ENCODE data around the gene SPATA32.

SPATA32 gene

DNA sequence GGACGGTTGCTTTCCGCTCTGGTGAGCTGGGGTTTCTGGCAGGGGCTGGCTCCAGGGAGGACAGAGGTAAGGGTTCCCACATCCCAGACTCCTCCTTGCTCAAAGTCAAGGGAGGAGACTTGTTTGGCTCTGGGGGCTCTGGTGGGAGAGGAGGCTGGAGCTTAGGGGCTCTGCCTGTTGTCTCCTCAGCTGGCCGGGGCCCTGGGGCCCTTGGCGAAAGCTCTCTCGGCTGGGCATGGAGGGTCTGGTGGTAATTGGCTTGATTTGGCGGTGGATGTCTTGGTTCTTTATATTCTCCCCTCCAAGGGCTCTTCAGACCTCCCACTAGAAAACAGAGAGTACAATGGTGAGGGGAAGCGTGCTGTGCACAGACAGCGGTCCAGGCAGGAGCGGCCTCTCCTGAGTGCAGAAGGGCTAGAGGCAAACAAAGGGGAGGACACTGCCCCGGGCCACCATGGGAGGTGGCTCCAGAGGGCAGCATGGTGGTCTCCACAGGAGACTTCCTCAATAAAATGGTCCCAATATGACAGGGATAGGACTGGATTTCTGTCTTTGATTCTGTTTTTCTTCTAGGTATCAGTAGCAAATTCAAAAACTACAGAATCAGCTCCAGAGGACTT lies 5.7 kb upstream of the SPATA32 start:
- WGBS: 91% methylated on average over 7 of the region's 10 CpGs
- no peak overlapping the region for H3K9ac ChIP-seq (ENCODE audit: low read depth, low read length)
- no peaks in the 10 kb centered on the region; the same call in 1 of the 2 replicates for H3K4me1 ChIP-seq (ENCODE audit: insufficient read depth, low read length)
- no peak overlapping the region for H3K4me3 ChIP-seq (ENCODE audit: low read length)
- H3K27ac ChIP-seq (ENCODE audit: low read depth, low read length): no peak overlapping the region
- H3K9me3 ChIP-seq (ENCODE audit: insufficient read depth, low read depth, low read length): no peaks in the 10 kb centered on the region
- peaks cover 72% of the 10 kb centered on the region for H3K36me3 ChIP-seq (ENCODE audit: insufficient read depth, low read length)
- H3K27me3 ChIP-seq (ENCODE audit: insufficient read depth, low read length): no peaks in the 10 kb centered on the region

DNA sequence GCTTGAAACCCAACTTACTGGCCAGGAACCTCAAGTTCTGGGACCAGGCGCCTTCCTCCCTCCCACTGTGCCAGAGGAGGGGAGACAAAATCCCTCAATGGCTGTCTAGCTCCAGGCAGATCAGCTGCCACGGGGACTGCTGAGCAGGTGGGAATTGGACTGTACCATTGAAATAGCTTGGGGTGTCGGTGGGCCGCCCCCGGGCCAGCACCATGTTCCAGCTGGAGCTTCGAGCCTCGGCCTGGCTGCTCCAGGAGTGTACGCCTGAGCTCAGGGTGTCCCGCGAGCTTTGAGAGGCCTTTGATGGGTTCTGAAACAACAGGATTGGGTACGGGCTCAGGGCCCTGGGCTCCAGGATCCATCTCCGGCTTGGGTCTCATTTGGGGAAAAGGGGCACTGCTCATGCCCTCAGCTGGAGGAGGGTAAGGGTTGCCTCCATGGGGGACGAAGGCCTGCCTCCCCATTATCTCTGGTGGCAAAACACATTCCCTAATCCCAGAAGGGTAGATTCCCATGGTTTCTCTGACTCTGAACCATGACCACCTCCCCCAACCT lies 4.6 kb upstream of the SPATA32 start:
- H3K9me3 ChIP-seq (ENCODE audit: insufficient read depth, low read depth, low read length): no peaks in the 10 kb centered on the region
- H3K4me3 ChIP-seq (ENCODE audit: low read length): no peak overlapping the region
- no peak overlapping the region for H3K27ac ChIP-seq (ENCODE audit: low read depth, low read length)
- H3K27me3 ChIP-seq (ENCODE audit: insufficient read depth, low read length): peaks cover 2% of the 10 kb centered on the region; the same call in 1 of the 2 replicates
- peaks cover 69% of the 10 kb centered on the region for H3K36me3 ChIP-seq (ENCODE audit: insufficient read depth, low read length)
- no peak overlapping the region for H3K9ac ChIP-seq (ENCODE audit: low read depth, low read length)
- 94% methylated on average over 13 of the region's 13 CpGs for WGBS
- peaks cover 2% of the 10 kb centered on the region for H3K4me1 ChIP-seq (ENCODE audit: insufficient read depth, low read length)

DNA sequence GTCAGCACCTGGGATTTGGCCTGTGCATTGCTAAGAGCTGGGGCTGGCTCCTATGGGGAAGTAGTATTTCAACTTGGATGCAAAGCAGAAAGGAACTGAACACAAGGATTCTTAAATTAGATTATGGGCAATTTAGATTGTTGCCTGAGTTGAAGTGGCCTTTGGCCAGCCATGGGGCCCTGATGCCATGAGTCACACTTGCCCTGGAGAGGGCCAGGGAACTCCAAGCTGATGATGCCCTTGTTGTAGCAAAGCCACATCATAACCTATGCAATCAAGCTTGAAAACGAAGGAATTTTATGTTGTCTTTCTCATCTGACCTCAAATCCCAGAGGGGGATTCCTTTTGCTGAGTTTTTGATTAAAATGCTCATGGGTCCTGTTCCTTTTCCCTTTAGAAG lies 3.9 kb upstream of the SPATA32 start:
- peaks cover 8% of the 10 kb centered on the region; the same call in 1 of the 2 replicates for H3K27me3 ChIP-seq (ENCODE audit: insufficient read depth, low read length)
- peaks cover 67% of the 10 kb centered on the region for H3K36me3 ChIP-seq (ENCODE audit: insufficient read depth, low read length)
- no peak overlapping the region for H3K4me3 ChIP-seq (ENCODE audit: low read length)
- 78% methylated on average over 1 of the region's 1 CpG for WGBS
- H3K27ac ChIP-seq (ENCODE audit: low read depth, low read length): no peak overlapping the region
- H3K4me1 ChIP-seq (ENCODE audit: insufficient read depth, low read length): peaks cover 5% of the 10 kb centered on the region
- H3K9me3 ChIP-seq (ENCODE audit: insufficient read depth, low read depth, low read length): no peaks in the 10 kb centered on the region
- H3K9ac ChIP-seq (ENCODE audit: low read depth, low read length): no peak overlapping the region

DNA sequence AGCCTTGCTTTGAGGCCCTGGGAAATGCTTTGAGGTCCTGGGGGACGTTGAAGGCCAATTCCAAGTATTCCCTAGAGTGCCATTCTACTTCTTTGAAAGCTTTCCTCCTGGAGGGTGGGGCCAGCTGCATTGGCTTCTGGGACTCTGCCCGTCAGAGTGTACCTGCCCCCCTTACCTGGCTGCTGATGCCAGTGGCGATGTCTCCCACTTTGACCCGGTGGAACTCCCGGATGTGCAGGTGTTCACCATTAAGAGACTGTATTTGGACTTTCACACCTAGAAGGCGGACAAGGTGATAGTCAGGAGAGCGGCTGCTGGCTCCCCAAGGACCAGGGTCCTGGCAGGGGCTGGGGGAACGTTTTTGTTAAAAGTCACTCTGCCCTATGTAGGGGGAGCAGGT lies 3.1 kb upstream of the SPATA32 start:
- 89% methylated on average over 8 of the region's 8 CpGs for WGBS
- H3K9me3 ChIP-seq (ENCODE audit: insufficient read depth, low read depth, low read length): no peaks in the 10 kb centered on the region
- peaks cover 8% of the 10 kb centered on the region; the same call in 1 of the 2 replicates for H3K27me3 ChIP-seq (ENCODE audit: insufficient read depth, low read length)
- no peak overlapping the region for H3K27ac ChIP-seq (ENCODE audit: low read depth, low read length)
- peaks cover 5% of the 10 kb centered on the region for H3K4me1 ChIP-seq (ENCODE audit: insufficient read depth, low read length)
- H3K4me3 ChIP-seq (ENCODE audit: low read length): no peak overlapping the region
- H3K36me3 ChIP-seq (ENCODE audit: insufficient read depth, low read length): peaks cover 59% of the 10 kb centered on the region
- H3K9ac ChIP-seq (ENCODE audit: low read depth, low read length): no peak overlapping the region

DNA sequence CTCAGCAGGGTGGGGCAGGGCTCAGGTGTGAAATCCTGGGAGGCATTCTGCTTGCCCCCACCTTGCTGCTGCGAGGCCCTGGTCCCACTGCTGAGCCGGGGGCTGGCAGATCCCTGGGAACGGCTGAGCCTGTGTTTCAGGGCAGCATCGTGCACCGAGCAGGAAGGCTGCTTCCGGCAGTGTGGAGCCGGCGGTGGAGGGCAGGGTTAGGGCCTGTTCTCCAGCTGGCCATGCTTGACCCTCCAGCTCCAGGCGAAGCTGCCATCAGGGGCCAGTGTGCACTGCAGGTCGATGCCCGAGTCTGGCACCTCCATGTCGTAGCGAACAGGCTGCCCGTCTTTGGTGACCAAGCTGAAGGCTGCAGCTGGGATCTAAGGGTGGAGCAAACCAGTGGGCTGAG lies 2.5 kb upstream of the SPATA32 start:
- Histone ChIP-seq H3K27me3 (ENCODE audit: insufficient read depth, low read length) (peaks cover 8% of the 10 kb centered on the region; the same call in 1 of the 2 replicates), H3K4me3 (ENCODE audit: low read length) (no peak overlapping the region), H3K4me1 (ENCODE audit: insufficient read depth, low read length) (peaks cover 5% of the 10 kb centered on the region), H3K36me3 (ENCODE audit: insufficient read depth, low read length) (peaks cover 54% of the 10 kb centered on the region), H3K9ac (ENCODE audit: low read depth, low read length) (no peak overlapping the region), H3K27ac (ENCODE audit: low read depth, low read length) (no peak overlapping the region), H3K9me3 (ENCODE audit: insufficient read depth, low read depth, low read length) (no peaks in the 10 kb centered on the region)
- 94% methylated on average over 14 of the region's 14 CpGs for WGBS

DNA sequence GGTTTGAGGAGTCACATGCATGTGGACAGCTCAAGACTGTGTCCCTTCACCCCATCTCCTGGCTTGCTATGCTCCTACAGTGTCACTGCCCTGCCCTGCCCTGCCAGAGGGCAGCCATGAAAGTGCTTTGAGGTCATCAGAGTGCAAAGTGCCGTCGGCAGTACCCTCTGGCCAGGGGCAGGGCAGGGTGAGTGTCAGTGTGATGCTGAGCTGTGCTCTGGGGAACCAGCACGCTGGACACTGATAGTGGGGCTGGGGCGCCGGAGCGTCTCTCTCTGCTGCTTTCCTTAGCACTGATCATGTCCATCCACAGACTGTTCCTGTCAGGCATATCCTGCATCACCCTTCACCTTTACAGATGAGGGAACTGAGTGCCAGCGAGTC lies 1.6 kb upstream of the SPATA32 start:
- H3K27me3 ChIP-seq (ENCODE audit: insufficient read depth, low read length): peaks cover 8% of the 10 kb centered on the region; the same call in 1 of the 2 replicates
- peaks cover 45% of the 10 kb centered on the region for H3K36me3 ChIP-seq (ENCODE audit: insufficient read depth, low read length)
- H3K4me1 ChIP-seq (ENCODE audit: insufficient read depth, low read length): peaks cover 5% of the 10 kb centered on the region
- no peak overlapping the region for H3K27ac ChIP-seq (ENCODE audit: low read depth, low read length)
- no peak overlapping the region for H3K4me3 ChIP-seq (ENCODE audit: low read length)
- no peak overlapping the region for H3K9ac ChIP-seq (ENCODE audit: low read depth, low read length)
- WGBS: 95% methylated on average over 7 of the region's 7 CpGs
- no peaks in the 10 kb centered on the region for H3K9me3 ChIP-seq (ENCODE audit: insufficient read depth, low read depth, low read length)

DNA sequence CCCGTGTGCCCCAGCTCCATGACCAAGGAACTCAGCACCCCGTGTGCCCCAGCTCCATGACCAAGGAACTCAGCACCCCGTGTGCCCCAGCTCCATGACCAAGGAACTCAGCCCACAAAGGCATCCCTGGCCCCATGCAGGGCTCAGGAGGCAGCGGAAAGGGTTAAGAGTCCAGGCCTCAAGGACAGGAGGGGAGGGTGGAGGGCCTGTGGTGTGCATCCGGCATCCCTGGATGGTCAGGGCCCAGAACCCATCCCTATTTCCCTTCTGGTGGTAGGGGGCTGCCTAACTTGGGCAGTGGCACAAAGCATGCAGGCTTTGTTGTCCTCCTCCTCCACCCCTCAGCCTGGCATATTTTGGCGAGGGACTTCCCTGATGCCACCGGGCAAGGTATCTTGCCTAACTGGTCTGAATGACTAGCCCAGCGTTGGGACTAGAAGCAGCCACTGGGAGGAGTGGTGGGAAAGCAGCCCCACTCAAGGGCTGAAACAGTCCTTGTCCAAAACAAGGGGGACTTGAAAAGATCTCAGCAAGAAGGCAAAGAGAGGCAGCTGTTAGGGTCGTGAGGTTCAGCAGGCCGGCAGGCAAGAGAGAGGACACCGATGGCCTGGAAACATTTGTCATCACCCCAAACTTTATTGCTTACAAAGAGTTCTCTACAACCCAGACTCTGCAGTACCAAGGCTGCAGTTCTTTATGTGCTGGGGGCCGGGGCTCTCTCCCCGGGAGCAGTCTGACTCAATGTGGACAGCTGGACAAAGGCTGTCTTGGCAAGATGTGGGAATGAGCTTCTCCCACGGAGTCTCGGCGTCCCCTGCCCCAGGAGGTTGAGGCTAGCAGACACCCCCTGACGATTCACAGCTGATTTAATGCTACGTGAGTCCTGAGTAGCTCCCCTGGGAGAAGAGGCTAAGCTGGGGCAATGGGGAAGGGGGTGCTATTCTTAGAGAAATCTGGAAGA lies 902 bp upstream of the SPATA32 start:
- Histone ChIP-seq H3K27ac (ENCODE audit: low read depth, low read length) (no peak overlapping the region), H3K9me3 (ENCODE audit: insufficient read depth, low read depth, low read length) (no peaks in the 10 kb centered on the region), H3K36me3 (ENCODE audit: insufficient read depth, low read length) (peaks cover 38% of the 10 kb centered on the region), H3K4me3 (ENCODE audit: low read length) (peak overlapping the region; percentile 59), H3K4me1 (ENCODE audit: insufficient read depth, low read length) (peaks cover 5% of the 10 kb centered on the region), H3K27me3 (ENCODE audit: insufficient read depth, low read length) (peaks cover 8% of the 10 kb centered on the region; the same call in 1 of the 2 replicates), H3K9ac (ENCODE audit: low read depth, low read length) (peak overlapping the region; percentile 61)
- 79% methylated on average over 18 of the region's 18 CpGs for WGBS

DNA sequence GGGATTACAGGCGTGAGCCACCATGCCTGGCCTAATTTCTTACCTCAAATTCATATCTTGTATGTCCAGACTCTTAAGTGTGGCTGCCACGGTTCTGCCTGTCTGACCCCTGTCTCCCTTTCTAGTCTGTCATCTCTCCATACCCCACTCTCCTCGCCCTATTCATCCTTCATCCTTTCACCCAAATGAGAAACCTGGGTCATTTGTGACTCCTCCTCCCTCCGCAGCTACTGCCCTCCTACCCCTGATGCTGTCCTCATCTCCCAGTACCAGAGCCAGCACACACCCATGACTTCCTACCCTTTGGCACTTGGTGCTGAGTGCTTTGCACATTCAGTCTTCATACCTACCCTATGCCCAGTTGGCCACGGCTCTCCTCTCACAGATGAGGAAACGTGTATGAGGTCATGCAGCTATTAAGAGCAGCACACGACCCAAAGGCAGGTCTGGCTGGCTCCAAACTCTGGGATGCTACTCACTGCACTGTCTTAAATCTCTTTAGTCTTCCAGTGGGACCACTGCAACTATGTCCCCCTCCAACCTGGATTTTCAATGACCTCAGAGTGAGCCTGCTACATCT lies 1.6 kb downstream of the SPATA32 start:
- peaks cover 8% of the 10 kb centered on the region for H3K27me3 ChIP-seq (ENCODE audit: insufficient read depth, low read length)
- no peak overlapping the region for H3K27ac ChIP-seq (ENCODE audit: low read depth, low read length)
- no peaks in the 10 kb centered on the region for H3K9me3 ChIP-seq (ENCODE audit: insufficient read depth, low read depth, low read length)
- no peak overlapping the region for H3K9ac ChIP-seq (ENCODE audit: low read depth, low read length)
- H3K4me3 ChIP-seq (ENCODE audit: low read length): no peak overlapping the region
- peaks cover 20% of the 10 kb centered on the region for H3K36me3 ChIP-seq (ENCODE audit: insufficient read depth, low read length)
- peaks cover 16% of the 10 kb centered on the region for H3K4me1 ChIP-seq (ENCODE audit: insufficient read depth, low read length)
- WGBS: 88% methylated on average over 7 of the region's 7 CpGs

DNA sequence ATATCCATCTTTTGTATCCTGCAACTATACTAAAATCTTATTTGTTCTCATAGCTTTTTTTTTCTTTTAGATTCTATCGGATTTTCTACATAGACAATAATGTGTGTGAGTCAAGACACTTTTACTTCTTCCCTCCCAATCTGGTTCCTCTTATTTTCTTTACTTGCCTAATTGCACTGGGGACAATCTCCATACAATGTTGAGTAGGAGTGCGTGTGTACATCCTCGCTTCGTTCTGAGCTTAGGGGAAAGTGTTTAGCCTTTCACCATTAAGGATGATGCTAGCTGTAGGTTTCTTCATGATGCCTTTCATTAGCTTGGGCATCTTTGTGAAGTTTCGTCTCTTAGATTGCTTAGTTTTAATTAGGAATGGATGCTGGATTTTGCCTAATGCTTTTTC lies 2.9 kb downstream of the SPATA32 start:
- Histone ChIP-seq H3K4me3 (ENCODE audit: low read length) (no peak overlapping the region), H3K27ac (ENCODE audit: low read depth, low read length) (no peak overlapping the region), H3K9ac (ENCODE audit: low read depth, low read length) (no peak overlapping the region), H3K9me3 (ENCODE audit: insufficient read depth, low read depth, low read length) (no peaks in the 10 kb centered on the region), H3K4me1 (ENCODE audit: insufficient read depth, low read length) (peaks cover 16% of the 10 kb centered on the region), H3K27me3 (ENCODE audit: insufficient read depth, low read length) (peaks cover 8% of the 10 kb centered on the region), H3K36me3 (ENCODE audit: insufficient read depth, low read length) (peaks cover 7% of the 10 kb centered on the region)
- WGBS: 78% methylated on average over 5 of the region's 5 CpGs

DNA sequence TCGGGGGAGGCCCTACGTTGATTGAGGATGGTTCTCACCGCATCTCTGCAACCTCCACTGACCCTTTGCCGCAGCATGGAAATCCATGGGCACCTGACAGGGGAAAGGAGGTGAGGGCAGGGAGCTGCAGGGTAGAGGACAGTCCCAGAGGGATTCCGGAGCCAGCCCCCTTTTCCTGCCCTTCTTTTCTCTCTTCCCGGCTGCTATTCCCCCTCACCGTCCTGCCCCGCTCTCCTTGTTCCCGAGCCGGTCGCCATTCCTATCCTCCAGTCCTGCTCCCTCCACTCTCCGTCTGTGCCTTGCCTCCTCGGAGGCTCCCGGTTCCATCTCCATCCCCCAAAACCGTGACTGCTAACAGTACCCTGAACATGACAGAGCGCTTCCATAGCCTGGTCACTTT lies 4.8 kb downstream of the SPATA32 start:
- Histone ChIP-seq H3K4me3 (ENCODE audit: low read length) (no peak overlapping the region), H3K27me3 (ENCODE audit: insufficient read depth, low read length) (peaks cover 8% of the 10 kb centered on the region), H3K27ac (ENCODE audit: low read depth, low read length) (no peak overlapping the region), H3K4me1 (ENCODE audit: insufficient read depth, low read length) (peaks cover 16% of the 10 kb centered on the region), H3K36me3 (ENCODE audit: insufficient read depth, low read length) (no peaks in the 10 kb centered on the region), H3K9me3 (ENCODE audit: insufficient read depth, low read depth, low read length) (no peaks in the 10 kb centered on the region), H3K9ac (ENCODE audit: low read depth, low read length) (no peak overlapping the region)
- WGBS: 59% methylated on average over 16 of the region's 16 CpGs
